Measurements from ENCODE around the gene LAMP1.
"Not testable (repeated sequence)": the region's sequence is repeated elsewhere in the genome, so short reads cannot be mapped to it uniquely, and the experiment has no call there.

Gene LAMP1

DNA sequence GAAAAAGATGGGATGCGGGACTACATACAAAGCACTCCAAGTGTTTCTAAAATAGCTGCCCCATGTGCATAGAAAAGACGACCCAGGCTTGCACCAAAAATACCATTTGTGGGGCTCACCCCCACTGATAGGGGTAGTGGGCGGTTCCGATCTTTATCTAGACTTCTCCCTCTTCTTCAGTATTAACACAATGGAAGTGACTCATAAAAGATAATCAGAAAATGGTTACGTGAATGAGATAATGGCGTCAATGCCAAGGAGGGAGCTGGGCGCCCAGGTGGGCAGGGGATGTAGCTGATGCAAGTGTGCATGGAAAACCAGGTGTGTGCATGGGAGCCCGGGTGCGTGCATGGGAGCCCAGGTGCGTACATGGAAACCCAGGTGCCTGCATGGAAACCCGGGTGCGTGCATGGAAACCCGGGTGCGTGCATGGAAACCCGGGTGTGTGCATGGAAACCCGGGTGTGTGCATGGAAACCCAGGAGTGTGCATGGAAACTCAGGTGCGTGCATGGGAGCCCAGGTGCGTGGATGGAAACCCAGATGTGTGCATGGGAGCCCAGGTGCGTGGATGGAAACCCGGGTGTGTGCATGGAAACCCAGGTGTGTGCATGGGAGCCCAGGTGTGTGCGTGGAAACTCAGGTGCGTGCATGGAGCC is 32.7 kb downstream of the LAMP1 start:
- DNase-seq: no peak

DNA sequence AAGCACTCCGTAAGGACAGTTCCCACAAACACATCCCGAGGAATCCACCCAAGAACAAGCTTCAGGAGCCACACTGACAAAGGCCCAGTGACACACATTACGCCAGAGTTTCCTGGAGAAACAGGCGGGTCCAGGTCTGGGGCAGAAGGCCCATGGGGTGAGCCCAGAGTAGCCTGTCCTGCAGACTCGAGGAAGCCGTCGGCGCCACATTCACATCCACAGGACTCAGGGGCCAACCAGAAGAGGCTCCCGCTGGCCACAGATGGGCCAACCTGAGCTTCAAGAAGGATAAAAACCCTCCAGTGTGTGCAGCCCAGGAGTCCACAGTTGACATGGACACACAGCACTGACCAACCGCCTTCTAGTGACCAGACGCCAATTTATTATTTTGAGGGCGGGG is 35.6 kb downstream of the LAMP1 start:
- DNase-seq: no peak

DNA sequence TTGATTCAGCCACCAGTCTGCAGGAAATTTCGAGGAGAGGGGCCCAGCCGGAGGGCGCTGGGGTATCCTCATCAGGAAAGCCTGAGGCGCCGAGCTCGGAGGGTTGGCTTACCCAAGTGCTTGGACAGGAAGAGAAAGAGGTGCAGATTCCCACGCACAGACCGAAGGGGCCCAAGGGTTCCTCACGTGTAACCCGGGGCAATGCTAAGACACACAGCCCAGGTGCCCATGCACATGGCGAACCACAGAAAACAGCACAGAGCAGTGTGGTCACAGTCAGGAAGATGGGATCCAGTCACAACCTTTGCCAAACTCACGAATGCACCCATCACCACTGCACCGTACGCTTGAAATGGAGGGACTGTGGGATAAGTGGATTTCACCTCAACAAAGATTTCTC is 36.0 kb downstream of the LAMP1 start:
- no peak for DNase-seq

GRCh38 chr13:113337556-113337955 is 40.5 kb downstream of the LAMP1 start:
- DNase-seq: no peak

DNA sequence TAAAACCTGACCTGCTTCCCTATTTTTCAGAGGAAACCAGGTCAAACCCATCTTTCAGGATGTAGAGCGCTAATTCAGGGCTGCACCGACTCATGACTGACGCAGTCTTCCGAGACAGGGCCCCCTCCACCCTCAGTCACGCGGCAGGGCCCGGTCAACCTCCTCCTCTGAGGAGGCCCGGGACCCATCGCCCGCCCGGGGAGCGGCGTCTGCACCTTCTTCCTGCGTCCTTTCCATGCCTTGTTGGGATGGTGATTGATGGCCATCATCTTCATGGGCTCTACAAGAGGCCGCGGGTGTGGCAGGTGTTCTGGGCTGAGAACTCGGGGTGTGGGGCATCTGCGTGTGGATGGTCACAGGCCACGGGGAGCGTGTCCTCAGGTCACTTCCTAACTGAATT is 40.9 kb downstream of the LAMP1 start:
- DNase-seq: no peak

DNA sequence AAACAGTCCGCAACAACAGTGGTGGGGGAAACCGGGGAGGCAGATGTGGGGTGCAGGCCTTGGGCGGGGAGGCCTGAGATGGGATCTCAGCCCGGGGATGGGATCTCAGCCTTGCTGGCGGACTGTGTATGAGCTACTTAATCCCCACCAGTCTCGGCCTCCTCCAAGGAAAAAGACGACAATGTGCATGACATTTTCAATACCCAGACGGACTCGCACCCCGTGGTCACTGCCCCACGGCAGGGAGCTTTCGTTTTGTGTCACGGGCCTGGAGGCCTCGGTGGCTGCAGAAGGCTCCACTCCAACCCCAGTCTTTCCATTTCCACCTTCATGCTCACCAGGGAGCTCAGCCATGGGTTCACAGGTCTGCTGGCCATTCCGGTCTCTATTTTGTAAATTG is 41.4 kb downstream of the LAMP1 start:
- no peak for DNase-seq

DNA sequence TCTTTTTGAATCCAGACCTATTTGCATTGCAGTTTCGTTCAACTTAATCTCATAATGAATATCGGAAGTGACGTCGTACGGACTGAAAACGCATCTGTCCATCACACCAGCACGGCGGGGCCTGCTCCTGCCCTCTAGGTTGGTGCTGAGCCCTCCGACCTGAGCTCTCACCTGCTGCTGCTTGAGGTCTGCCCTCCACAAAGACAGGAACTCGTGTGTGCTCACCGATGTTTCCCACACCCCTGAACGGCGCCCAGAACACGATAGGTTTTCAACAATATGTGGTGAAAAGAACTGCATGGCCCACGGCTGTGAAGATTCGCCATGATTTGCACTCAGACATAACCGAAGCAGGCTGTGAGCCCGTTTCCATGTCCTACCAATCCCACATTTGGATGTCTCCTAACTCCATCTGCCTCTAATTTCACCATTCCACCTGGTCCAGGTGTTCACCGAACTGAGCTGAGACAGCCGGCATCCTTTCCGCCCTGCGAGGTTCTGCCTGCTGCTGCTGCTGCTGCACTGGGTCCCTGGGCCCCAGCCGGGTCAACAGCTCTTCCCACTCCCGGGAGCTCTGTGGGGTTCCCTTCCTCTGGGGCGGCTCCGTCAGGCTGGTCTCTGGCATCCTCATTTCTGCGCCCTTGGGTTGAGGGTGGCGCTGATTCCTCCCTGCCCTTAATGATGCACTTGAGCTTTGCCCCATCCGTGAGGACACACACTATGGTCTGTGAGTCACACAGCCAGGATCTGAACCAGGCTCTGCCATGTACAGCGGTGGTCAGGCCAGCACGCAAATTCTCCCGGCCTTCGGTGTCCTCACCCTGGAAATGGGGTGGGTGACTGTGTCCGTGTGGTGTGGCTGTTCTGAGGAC is 46.0 kb downstream of the LAMP1 start:
- DNase-seq: no peak

DNA sequence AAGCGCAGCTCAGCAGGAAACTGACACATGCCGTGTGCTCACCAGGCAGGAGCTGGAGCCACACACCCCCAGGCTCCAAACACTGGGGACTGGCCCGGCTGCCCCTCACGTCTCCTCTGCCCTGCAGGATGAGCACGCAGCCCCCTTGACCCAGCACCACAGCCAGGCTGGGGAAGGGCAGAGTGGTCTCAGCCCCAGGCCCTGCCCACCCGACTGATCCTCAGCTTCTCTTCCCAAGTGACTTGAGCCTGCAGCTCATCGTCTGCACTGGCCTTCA is 46.6 kb downstream of the LAMP1 start:
- no peak for DNase-seq

- no peak for DNase-seq
These were observed 48.4 kb downstream of the LAMP1 start for GRCh38 chr13:113345486-113345885.

- not testable (repeated sequence) for DNase-seq
These were observed 50.7 kb downstream of the LAMP1 start for GRCh38 chr13:113347736-113348225.

DNA sequence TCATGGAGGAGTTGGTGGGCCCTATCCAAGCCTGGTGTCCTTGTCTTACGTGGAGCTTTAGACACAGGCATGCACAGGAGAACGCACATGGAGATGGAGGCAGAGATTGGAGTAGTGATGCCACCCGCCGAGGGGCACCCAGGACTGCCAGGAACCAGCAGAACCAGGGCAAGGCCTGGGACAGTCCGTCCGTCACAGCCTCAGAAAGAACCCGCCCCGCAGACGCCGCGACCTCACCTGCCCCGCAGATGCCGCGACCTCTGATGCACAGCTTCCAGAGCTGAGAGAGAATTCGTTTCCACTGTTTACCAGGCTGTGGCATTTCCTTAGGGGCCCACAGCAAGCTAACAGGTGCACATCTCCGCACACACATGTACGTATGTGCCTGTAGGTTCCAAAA is 51.6 kb downstream of the LAMP1 start:
- DNase-seq: no peak

DNA sequence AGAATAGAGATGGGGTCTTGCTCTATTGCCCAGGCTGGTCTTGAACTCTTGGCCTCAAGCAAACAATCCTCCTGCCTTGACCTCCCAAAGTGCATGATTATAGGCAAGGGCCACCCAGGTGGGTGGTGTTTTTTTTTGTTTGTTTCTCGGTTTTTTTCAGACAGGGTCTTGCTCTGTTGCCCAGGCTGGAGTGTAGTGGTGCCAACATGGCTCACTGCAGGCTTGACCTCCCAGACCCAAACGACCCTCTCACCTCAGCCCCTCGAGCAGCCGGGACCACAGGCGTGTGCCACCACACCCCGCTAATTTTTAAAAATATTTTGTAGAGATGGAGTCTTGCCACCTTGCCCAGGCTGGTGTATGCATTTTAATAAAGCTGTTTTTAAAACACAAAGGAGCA is 52.0 kb downstream of the LAMP1 start:
- DNase-seq: no peak

DNA sequence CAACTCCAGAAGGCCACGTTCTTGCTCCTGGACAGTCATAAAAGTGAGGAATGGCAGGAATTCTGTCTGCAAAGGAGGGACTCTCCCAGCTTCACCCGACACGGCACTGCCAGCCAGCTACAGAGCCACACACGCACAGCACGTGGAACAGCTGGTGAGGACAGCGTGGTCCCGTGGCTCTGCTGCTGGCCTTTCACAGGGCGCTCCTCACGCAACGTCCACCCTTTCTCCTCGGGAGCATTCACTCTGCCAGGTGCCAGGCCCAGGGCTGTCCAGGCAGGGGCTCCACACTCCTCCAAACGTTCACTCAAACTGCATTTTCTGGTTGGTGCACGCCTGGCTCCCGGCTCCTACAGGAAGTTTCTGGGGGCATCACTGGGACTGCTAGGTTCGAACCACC is 52.5 kb downstream of the LAMP1 start:
- DNase-seq: no peak

DNA sequence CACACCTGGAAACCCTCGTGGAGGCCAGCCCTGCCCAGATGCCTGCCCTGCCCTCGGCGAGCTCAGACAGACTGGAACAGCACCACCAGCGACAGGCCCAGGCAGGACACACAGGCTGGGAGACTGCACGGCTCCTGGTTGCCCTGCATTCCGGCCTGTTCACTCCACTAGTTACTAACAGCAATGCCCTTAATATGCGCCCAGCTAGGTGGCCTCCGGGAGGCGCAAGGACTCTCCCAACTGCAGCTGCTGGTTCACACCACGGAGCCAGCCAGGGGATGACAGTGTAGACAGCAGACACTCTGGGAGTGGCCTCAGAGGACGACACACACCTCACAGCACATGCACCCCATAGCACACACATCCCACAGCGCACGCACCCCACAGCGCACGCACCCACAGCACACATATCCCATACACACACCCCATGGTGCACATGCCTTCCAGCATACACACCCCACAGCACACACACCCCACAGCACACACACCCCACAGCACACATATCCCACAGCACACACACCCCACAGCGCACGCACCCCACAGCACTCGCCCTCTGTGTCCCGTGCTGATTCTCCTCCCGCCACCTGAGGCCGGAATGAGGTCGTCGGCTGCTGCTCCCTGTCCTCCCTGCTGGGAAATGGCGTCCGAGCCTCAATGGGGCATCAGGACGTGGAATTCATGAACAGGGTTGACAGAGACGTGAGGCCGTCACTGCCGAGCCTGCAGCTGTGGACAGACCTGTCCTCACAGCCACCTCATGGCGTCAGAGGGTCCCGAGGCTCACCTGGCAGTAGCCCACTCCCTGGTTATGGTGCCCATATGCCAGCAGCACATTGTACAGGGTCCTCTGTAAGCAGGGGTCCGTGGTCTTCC is 53.3 kb downstream of the LAMP1 start:
- no peak for DNase-seq

DNA sequence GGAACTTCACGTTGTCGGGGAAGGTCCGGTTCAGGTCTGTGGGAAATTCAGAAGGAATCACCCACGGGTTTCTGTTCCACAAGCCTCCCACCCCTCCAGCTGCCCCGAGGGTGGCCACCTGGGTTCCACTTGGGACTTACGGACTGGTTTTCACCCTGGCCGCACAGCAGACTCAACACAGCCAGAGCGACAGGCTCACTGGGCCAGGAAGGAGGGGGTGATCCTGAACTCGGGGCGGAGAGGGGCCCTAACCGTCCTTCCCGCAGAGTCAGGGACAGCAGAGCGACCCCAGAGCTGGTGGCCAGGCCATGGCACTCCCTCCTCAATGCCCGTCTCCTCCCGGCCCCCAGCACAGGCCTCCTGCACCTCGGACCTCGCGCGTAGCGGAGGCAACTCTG is 53.9 kb downstream of the LAMP1 start:
- DNase-seq: no peak

- no peak for DNase-seq
These were observed 54.5 kb downstream of the LAMP1 start for GRCh38 chr13:113351514-113352026.

GRCh38 chr13:113353254-113353653 is 56.2 kb downstream of the LAMP1 start:
- no peak for DNase-seq

- no peak for DNase-seq
These were observed 58.0 kb downstream of the LAMP1 start for GRCh38 chr13:113354831-113355610.

- DNase-seq: no peak
These were observed 58.6 kb downstream of the LAMP1 start for GRCh38 chr13:113355621-113356020.

- DNase-seq: no peak
These were observed 59.6 kb downstream of the LAMP1 start for GRCh38 chr13:113356596-113356995.

DNA sequence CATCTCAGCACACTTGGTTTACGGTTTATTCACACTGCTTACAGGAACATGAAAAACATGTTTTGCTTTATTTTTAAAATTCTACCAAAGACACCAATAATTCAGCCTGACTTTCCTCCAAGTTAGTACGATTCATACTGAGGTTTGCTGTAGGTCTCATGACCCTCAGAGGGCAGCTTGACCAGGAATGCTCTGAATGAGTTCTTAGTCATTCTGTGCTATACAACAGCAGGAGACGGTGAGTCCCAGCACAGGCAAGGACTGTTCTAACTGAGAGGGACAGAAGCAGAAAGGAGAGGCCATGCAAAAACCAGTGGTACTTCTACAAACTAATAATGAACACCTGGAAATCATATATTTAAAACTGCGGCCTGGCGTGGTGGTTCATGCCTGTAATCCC is 60.5 kb downstream of the LAMP1 start:
- no peak for DNase-seq

GRCh38 chr13:113358653-113359190 is 61.7 kb downstream of the LAMP1 start:
- DNase-seq: no peak

Measured in NCI-H446 treated with DMSO at 0.1 percent for 48 hours (cell line).